Esophagus muscularis mucosa (tissue), 3 donors: ENCODE measurements around the gene DBR1.

Source experiments
- POLR2AphosphoS5 ChIP-seq, 2 donors: sonication (generic); formaldehyde crosslinking; IDR thresholded peaks; one replicate each; pipeline ENCODE4 v1.6.1; 2017; ENCODE audit warnings: antibody characterized with exemption in 2 of 2
- TF ChIP-seq, protein P1 (sequence below), 3 experiments: fragments of 200-600 bp in 2 of 3; fragments of 450-650 bp in 1 of 3; sonication (generic) in 2 of 3; IDR thresholded peaks; one replicate each; pipeline ENCODE4 v1.5.1; 2017 to 2019; ENCODE audit warnings: antibody characterized with exemption in 3 of 3, mild to moderate bottlenecking in 2 of 3, moderate library complexity in 1 of 3

DNA sequence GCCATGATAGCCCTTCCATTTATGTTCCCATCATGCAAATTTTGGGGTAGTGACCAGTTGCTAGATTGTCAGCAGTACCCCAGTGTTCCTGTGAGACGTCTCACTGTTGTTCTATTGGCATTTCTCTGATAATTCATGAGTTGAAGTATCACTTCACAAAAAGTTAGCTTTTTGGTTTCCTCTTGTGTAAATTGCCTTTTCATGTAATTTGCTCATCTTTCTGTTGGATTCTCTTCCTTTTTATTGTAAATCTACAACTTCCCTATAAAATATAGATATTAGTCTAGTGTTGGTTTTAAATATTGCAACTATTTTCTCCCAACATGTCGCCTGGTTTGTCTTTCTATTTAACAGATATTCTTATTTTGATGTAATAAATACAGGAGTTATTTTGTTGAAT, 35.0 kb downstream of the DBR1 start:
- TF ChIP-seq, protein P1, sequence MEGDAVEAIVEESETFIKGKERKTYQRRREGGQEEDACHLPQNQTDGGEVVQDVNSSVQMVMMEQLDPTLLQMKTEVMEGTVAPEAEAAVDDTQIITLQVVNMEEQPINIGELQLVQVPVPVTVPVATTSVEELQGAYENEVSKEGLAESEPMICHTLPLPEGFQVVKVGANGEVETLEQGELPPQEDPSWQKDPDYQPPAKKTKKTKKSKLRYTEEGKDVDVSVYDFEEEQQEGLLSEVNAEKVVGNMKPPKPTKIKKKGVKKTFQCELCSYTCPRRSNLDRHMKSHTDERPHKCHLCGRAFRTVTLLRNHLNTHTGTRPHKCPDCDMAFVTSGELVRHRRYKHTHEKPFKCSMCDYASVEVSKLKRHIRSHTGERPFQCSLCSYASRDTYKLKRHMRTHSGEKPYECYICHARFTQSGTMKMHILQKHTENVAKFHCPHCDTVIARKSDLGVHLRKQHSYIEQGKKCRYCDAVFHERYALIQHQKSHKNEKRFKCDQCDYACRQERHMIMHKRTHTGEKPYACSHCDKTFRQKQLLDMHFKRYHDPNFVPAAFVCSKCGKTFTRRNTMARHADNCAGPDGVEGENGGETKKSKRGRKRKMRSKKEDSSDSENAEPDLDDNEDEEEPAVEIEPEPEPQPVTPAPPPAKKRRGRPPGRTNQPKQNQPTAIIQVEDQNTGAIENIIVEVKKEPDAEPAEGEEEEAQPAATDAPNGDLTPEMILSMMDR (IDR thresholded peaks at IDR 0.05): no peak
- no peak for TF ChIP-seq POLR2AphosphoS5 (IDR thresholded peaks at IDR 0.05)
